Suppressor macrophage (primary cell): Measurements from ENCODE around the gene CARS1.
A peak's percentile ranks its signal among the peaks of the same experiment; 100 is the strongest.

Experiments
- DNase-seq, 4 experiments: peaks; one replicate each; pipeline ENCODE4 v3.0.0-alpha.2; 2020 to 2022
- total RNA-seq, 17 experiments: gene quantifications; one replicate each; lab custom pipeline; 2026; ENCODE audit warnings: mixed read lengths in 6 of 17, inconsistent platforms in 3 of 17; lab: John Stamatoyannopoulos, UW

The CARS1 gene
- total RNA-seq = 33.4 to 66.4 (median 48.7) reads per million in 17 experiments

GRCh38 chr11:3057069-3057963, at the start of gene CARS1:
Gene CARS1 (minus strand): TSS chr11:3057423. CDS start chr11:3057367, 56 bp downstream.
- peak; percentile 96 to 98 (median 98) for DNase-seq

GRCh38 chr11:3105791-3106735, 48.8 kb upstream of the CARS1 start:
- DNase-seq = no peak

- no peak for DNase-seq
Observed at GRCh38 chr11:3104961-3105790, 48.0 kb upstream of the CARS1 start.

- no peak for DNase-seq
Observed at GRCh38 chr11:3104051-3104714, 47.0 kb upstream of the CARS1 start.

- DNase-seq = no peak
Observed at GRCh38 chr11:3103076-3103475, 45.9 kb upstream of the CARS1 start.

- no peak for DNase-seq
Observed at GRCh38 chr11:3102641-3102921, 45.4 kb upstream of the CARS1 start.

GRCh38 chr11:3101921-3102640, 44.9 kb upstream of the CARS1 start:
- no peak for DNase-seq

- peak in 2 of 4 experiments; percentile 40 to 47 for DNase-seq
Observed at GRCh38 chr11:3099178-3099577, 42.0 kb upstream of the CARS1 start.

GRCh38 chr11:3096909-3097530, 39.8 kb upstream of the CARS1 start:
- DNase-seq = no peak

- no peak for DNase-seq
Observed at GRCh38 chr11:3095712-3096361, 38.6 kb upstream of the CARS1 start.

- no peak for DNase-seq
Observed at GRCh38 chr11:3094223-3094824, 37.1 kb upstream of the CARS1 start.

- no peak for DNase-seq
Observed at GRCh38 chr11:3093281-3094191, 36.3 kb upstream of the CARS1 start.

GRCh38 chr11:3092603-3093141, 35.4 kb upstream of the CARS1 start:
- DNase-seq = no peak

- DNase-seq = peak; percentile 65 to 80 (median 68)
Observed at GRCh38 chr11:3091846-3092602, 34.8 kb upstream of the CARS1 start.

GRCh38 chr11:3091081-3091845, 34.0 kb upstream of the CARS1 start:
- no peak for DNase-seq

- no peak for DNase-seq
Observed at GRCh38 chr11:3090096-3090901, 33.1 kb upstream of the CARS1 start.
